Caco-2 (cell line): ENCODE data around the gene RMI2. TPM values are rescaled to one million over a fixed set of nuclear protein-coding genes. Genes with fewer than 3 reads are reported as not detected.

ENCODE experiments used
- BruUV-seq: library from RNA; stranded (reverse); fragments of 400-500 nt; replicated peaks from 2 replicates; lab custom pipeline; 2021; lab: Mats Ljungman, UMichigan
- CTCF ChIA-PET: fragments of 300-600 bp; sonication (Branson Sonifier 250); formaldehyde crosslinking; loops from one replicate; lab custom pipeline; 2022; ENCODE audit warnings: antibody characterized with exemption; lab: Charles Lee
- POLR2A ChIA-PET: fragments of 300-600 bp; sonication (Branson Sonifier 250); formaldehyde crosslinking; loops from one replicate; lab custom pipeline; 2022; ENCODE audit warnings: antibody characterized with exemption; lab: Charles Lee
- DNase-seq, 2 experiments: peaks; one replicate each; pipeline versions ENCODE4 v3.0.0 to v3.0.0-alpha.2; 2020 to 2022
- H3K27me3 ChIP-seq: replicated peaks from 2 replicates; pipeline ENCODE4 v1.6.0; 2011; ENCODE audit warnings: low read length; ENCODE audit not compliant: control insufficient read depth, insufficient read depth
- H3K36me3 ChIP-seq: 2 replicates; pipeline ENCODE4 v1.5.1; 2011; ENCODE audit warnings: low read length; ENCODE audit not compliant: control insufficient read depth, insufficient read depth
- H3K4me1 ChIP-seq: fragments of 250-450 bp; sonication (Bioruptor Pico); 2 replicates; pipeline ENCODE4 v1.5.1; 2020; ENCODE audit warnings: mild to moderate bottlenecking
- H3K4me3 ChIP-seq: 2 replicates; pipeline ENCODE4 v1.5.1; 2011; ENCODE audit warnings: low read depth, mild to moderate bottlenecking, control low read depth, low read length
- H3K9me3 ChIP-seq: fragments of 250-450 bp; sonication (Bioruptor Pico); 2 replicates; pipeline ENCODE4 v1.5.1; 2020; ENCODE audit warnings: mild to moderate bottlenecking, moderate library complexity
- H3K27ac Mint-ChIP-seq: one replicate; pipeline ENCODE4 v1.8.0; 2022; ENCODE audit warnings: mixed read lengths; ENCODE audit not compliant: unreplicated experiment
- H3K27me3 Mint-ChIP-seq: one replicate; pipeline ENCODE4 v1.8.0; 2022; ENCODE audit warnings: mixed read lengths; ENCODE audit not compliant: insufficient read depth, unreplicated experiment
- H3K36me3 Mint-ChIP-seq: one replicate; pipeline ENCODE4 v1.8.0; 2022; ENCODE audit warnings: mild to moderate bottlenecking, mixed read lengths; ENCODE audit not compliant: insufficient read depth, unreplicated experiment
- H3K4me1 Mint-ChIP-seq: one replicate; pipeline ENCODE4 v1.8.0; 2022; ENCODE audit warnings: low read depth, mixed read lengths; ENCODE audit not compliant: unreplicated experiment
- H3K4me3 Mint-ChIP-seq: one replicate; pipeline ENCODE4 v1.8.0; 2022; ENCODE audit warnings: mild to moderate bottlenecking, moderate library complexity, mixed read lengths; ENCODE audit not compliant: unreplicated experiment
- H3K9me3 Mint-ChIP-seq: one replicate; pipeline ENCODE4 v1.8.0; 2022; ENCODE audit warnings: mixed read lengths; ENCODE audit not compliant: unreplicated experiment
- CTCF ChIP-seq, 2 experiments: fragments of 200-600 bp in 1 of 2; IDR thresholded peaks; 1 replicate in 1 of 2; 2 replicates in 1 of 2; pipeline versions ENCODE4 v1.5.1 to v1.8.0; 2011 to 2022; ENCODE audit warnings: antibody characterized with exemption in 1 of 2, control low read depth in 1 of 2, inconsistent platforms in 1 of 2, low read depth in 1 of 2, low read length in 1 of 2, mild to moderate bottlenecking in 1 of 2, moderate library complexity in 1 of 2; ENCODE audit not compliant: insufficient read depth in 1 of 2, severe bottlenecking in 1 of 2, unreplicated experiment in 1 of 2
- intact Hi-C: fragments of 100-400 bp; cut with micrococcal nuclease; formaldehyde crosslinking; loops from one replicate; pipeline ENCODE4 v1.10.0; 2022; ENCODE audit not compliant: unreplicated experiment
- total RNA-seq: library from RNA; stranded (reverse); gene quantifications from 2 replicates; pipeline ENCODE4 v1.2.3, GENCODE V29; 2022

Gene RMI2
- total RNA-seq, 1 experiment from 2014 or later = 52.7 TPM

GRCh38 chr16:11300560-11300892, 44.7 kb upstream of the RMI2 start:
- Mint-ChIP-seq H3K27ac (no peak overlapping the region), H3K4me3 (no peak overlapping the region), H3K4me1 (no peaks in the 10 kb centered on the region), H3K36me3 (no peaks in the 10 kb centered on the region), H3K27me3 (no peaks in the 10 kb centered on the region), H3K9me3 (no peaks in the 10 kb centered on the region)
- POLR2A ChIA-PET = no interaction called here
- H3K9me3 ChIP-seq = no peaks in the 10 kb centered on the region
- no peak for DNase-seq
- intact Hi-C loops = no loop called here
- H3K4me1 ChIP-seq = peaks cover 13% of the 10 kb centered on the region
- no peak overlapping the region for H3K4me3 ChIP-seq
- H3K27me3 ChIP-seq = no peaks in the 10 kb centered on the region
- no peak for TF ChIP-seq CTCF (IDR thresholded peaks at IDR 0.05; ENCODE audit: insufficient read depth in 1 of 2, low read depth in 1 of 2, low read length in 1 of 2, severe bottlenecking in 1 of 2, unreplicated experiment in 1 of 2)
- H3K36me3 ChIP-seq = no peaks in the 10 kb centered on the region
- no TSS peak for BruUV-seq
- CTCF ChIA-PET = no interaction called here

- H3K36me3 ChIP-seq = no peaks in the 10 kb centered on the region
- Mint-ChIP-seq H3K4me3 (no peak overlapping the region), H3K27me3 (no peaks in the 10 kb centered on the region), H3K4me1 (no peaks in the 10 kb centered on the region), H3K27ac (no peak overlapping the region), H3K36me3 (no peaks in the 10 kb centered on the region), H3K9me3 (no peaks in the 10 kb centered on the region)
- no peak for DNase-seq
- H3K4me3 ChIP-seq = no peak overlapping the region
- no peaks in the 10 kb centered on the region for H3K9me3 ChIP-seq
- ChIA-PET POLR2A (interaction anchor here (0.5 kb wide), 1 partner anchor 531 kb away, joined by 9 read pairs; no protein-coding TSS in a partner anchor), CTCF (no interaction called here)
- TF ChIP-seq CTCF (IDR thresholded peaks at IDR 0.05; ENCODE audit: insufficient read depth in 1 of 2, low read depth in 1 of 2, low read length in 1 of 2, severe bottlenecking in 1 of 2, unreplicated experiment in 1 of 2) = no peak
- no TSS peak for BruUV-seq
- H3K27me3 ChIP-seq = no peaks in the 10 kb centered on the region
- intact Hi-C loops = no loop called here
- H3K4me1 ChIP-seq = peaks cover 7% of the 10 kb centered on the region
Observed at GRCh38 chr16:11301645-11302501, 43.4 kb upstream of the RMI2 start.

- H3K9me3 ChIP-seq = no peaks in the 10 kb centered on the region
- TF ChIP-seq CTCF (IDR thresholded peaks at IDR 0.05; ENCODE audit: insufficient read depth in 1 of 2, low read depth in 1 of 2, low read length in 1 of 2, severe bottlenecking in 1 of 2, unreplicated experiment in 1 of 2) = no peak
- H3K27me3 ChIP-seq = no peaks in the 10 kb centered on the region
- H3K27ac Mint-ChIP-seq = no peak overlapping the region
- no peaks in the 10 kb centered on the region for H3K4me1 Mint-ChIP-seq
- no TSS peak for BruUV-seq
- no peak for DNase-seq
- no peak overlapping the region for H3K4me3 ChIP-seq
- no peaks in the 10 kb centered on the region for H3K36me3 Mint-ChIP-seq
- no peaks in the 10 kb centered on the region for H3K36me3 ChIP-seq
- no peaks in the 10 kb centered on the region for H3K27me3 Mint-ChIP-seq
- H3K4me3 Mint-ChIP-seq = no peak overlapping the region
- intact Hi-C loops = no loop called here
- H3K9me3 Mint-ChIP-seq = no peaks in the 10 kb centered on the region
- ChIA-PET POLR2A (no interaction called here), CTCF (no interaction called here)
- no peaks in the 10 kb centered on the region for H3K4me1 ChIP-seq
Observed at GRCh38 chr16:11302977-11303376, 42.3 kb upstream of the RMI2 start.
